HepG2 (cell line): ENCODE measurements around the gene MPC1. TPM values are rescaled to one million over a fixed set of nuclear protein-coding genes. Genes with fewer than 3 reads are reported as not detected.

ENCODE experiments used
- ADNP ChIP-seq: sonication (generic); formaldehyde crosslinking; IDR thresholded peaks from 2 replicates; pipeline ENCODE4 v1.4.0; 2020; ENCODE audit warnings: missing genetic modification reagents
- ATF6 ChIP-seq: sonication (generic); formaldehyde crosslinking; conservative IDR thresholded peaks from 2 replicates; pipeline ENCODE4 v1.4.0; 2020; ENCODE audit warnings: missing genetic modification reagents
- BRD4 ChIP-seq: sonication (generic); formaldehyde crosslinking; IDR thresholded peaks from 2 replicates; pipeline ENCODE4 v1.4.0; 2020; ENCODE audit warnings: missing genetic modification reagents
- FOSL1 ChIP-seq: sonication (generic); formaldehyde crosslinking; IDR thresholded peaks from 2 replicates; pipeline ENCODE4 v1.9.0; 2021; ENCODE audit warnings: missing genetic modification reagents, borderline replicate concordance
- HIVEP1 ChIP-seq: sonication (generic); formaldehyde crosslinking; IDR thresholded peaks from 2 replicates; pipeline ENCODE4 v1.4.0; 2020; ENCODE audit warnings: mild to moderate bottlenecking, missing genetic modification reagents
- HNF4G ChIP-seq, 2 experiments: sonication (generic) in 1 of 2; formaldehyde crosslinking in 1 of 2; IDR thresholded peaks; 2 replicates each; pipeline versions ENCODE4 v1.4.0 to v1.6.1; 2011 to 2020; ENCODE audit warnings: borderline replicate concordance in 2 of 2, low read depth in 2 of 2, mild to moderate bottlenecking in 2 of 2, low read length in 1 of 2, missing genetic modification reagents in 1 of 2, moderate library complexity in 1 of 2
- HNRNPL ChIP-seq: fragments of 200-400 bp; formaldehyde crosslinking; IDR thresholded peaks from 2 replicates; pipeline ENCODE4 v1.6.1; 2017; ENCODE audit warnings: mild to moderate bottlenecking, low read depth, low read length
- IRX3 ChIP-seq: sonication (generic); formaldehyde crosslinking; IDR thresholded peaks from 2 replicates; pipeline ENCODE4 v1.8.1; 2023; ENCODE audit warnings: mild to moderate bottlenecking, low read depth, missing genetic modification reagents, borderline replicate concordance
- JUNB ChIP-seq: sonication (generic); formaldehyde crosslinking; IDR thresholded peaks from 2 replicates; pipeline ENCODE4 v1.8.0; 2022; ENCODE audit warnings: missing genetic modification reagents, mild to moderate bottlenecking, borderline replicate concordance
- MXD3 ChIP-seq: IDR thresholded peaks from 2 replicates; pipeline ENCODE4 v1.6.1; 2016; ENCODE audit warnings: mild to moderate bottlenecking, missing biosample characterization, missing genetic modification reagents
- NFE2 ChIP-seq: sonication (generic); formaldehyde crosslinking; IDR thresholded peaks from 2 replicates; pipeline ENCODE4 v1.4.0; 2020; ENCODE audit warnings: missing genetic modification reagents
- NONO ChIP-seq, 2 experiments: fragments of 450-650 bp in 1 of 2; sonication (generic) in 1 of 2; formaldehyde crosslinking in 1 of 2; IDR thresholded peaks in 1 of 2; conservative IDR thresholded peaks in 1 of 2; 2 replicates each; pipeline versions ENCODE4 v1.6.1 to v1.8.0; 2017 to 2022; ENCODE audit warnings: mild to moderate bottlenecking in 1 of 2, missing genetic modification reagents in 1 of 2, moderate library complexity in 1 of 2
- PHB2 ChIP-seq: fragments of 450-650 bp; IDR thresholded peaks from 2 replicates; pipeline ENCODE4 v1.6.1; 2018; ENCODE audit not compliant: partially characterized antibody
- SRF ChIP-seq: IDR thresholded peaks from 2 replicates; pipeline ENCODE4 v1.6.1; 2011; ENCODE audit warnings: mild to moderate bottlenecking, low read depth, low read length, moderate library complexity
- SRSF4 ChIP-seq: fragments of 200-400 bp; formaldehyde crosslinking; IDR thresholded peaks from one replicate; pipeline ENCODE4 v1.6.1; 2018; ENCODE audit warnings: mild to moderate bottlenecking, low read depth, low read length, moderate library complexity; ENCODE audit not compliant: poor library complexity, severe bottlenecking
- TBX2 ChIP-seq: sonication (generic); formaldehyde crosslinking; IDR thresholded peaks from 2 replicates; pipeline ENCODE4 v1.5.0; 2020; ENCODE audit warnings: missing genetic modification reagents, mild to moderate bottlenecking, borderline replicate concordance
- TOE1 ChIP-seq: sonication (generic); formaldehyde crosslinking; IDR thresholded peaks from 2 replicates; pipeline ENCODE4 v1.4.0; 2020; ENCODE audit warnings: mild to moderate bottlenecking, missing genetic modification reagents
- ZNF101 ChIP-seq: sonication (generic); formaldehyde crosslinking; IDR thresholded peaks from 2 replicates; pipeline ENCODE4 v1.4.0; 2020; ENCODE audit warnings: mild to moderate bottlenecking, low read depth, missing genetic modification reagents, borderline replicate concordance
- ZSCAN29 ChIP-seq: sonication (generic); formaldehyde crosslinking; conservative IDR thresholded peaks from 2 replicates; pipeline ENCODE4 v1.4.0; 2020; ENCODE audit warnings: mild to moderate bottlenecking, missing genetic modification reagents
- polyA plus RNA-seq, 8 experiments: library from polyadenylated mRNA; depleted of rRNA in 3 of 8; stranded (reverse) in 7 of 8; unstranded in 1 of 8; fragments of >200 nt; fragmentation: Illumina TruSeq in 4 of 8; extraction: Trizol in 4 of 8; gene quantifications; 2 replicates each; pipeline versions ENCODE4 v1.2.1 to v1.2.3, GENCODE V29; 2011 to 2016; ENCODE audit warnings: low read depth in 4 of 8, missing spikeins in 1 of 8, mixed read lengths in 1 of 8; ENCODE audit not compliant: insufficient read depth in 1 of 8
- total RNA-seq, 5 experiments: library from RNA; depleted of rRNA; stranded (reverse); fragments of >200 nt; fragmentation: Illumina TruSeq; extraction: Trizol; gene quantifications; 2 replicates each; pipeline ENCODE4 v1.2.3, GENCODE V29; 2016; ENCODE audit warnings: low read depth in 1 of 5
- TF ChIP-seq, protein P1 (sequence below): sonication (generic); formaldehyde crosslinking; IDR thresholded peaks from 2 replicates; pipeline ENCODE4 v1.8.1; 2023; ENCODE audit warnings: mild to moderate bottlenecking, moderate library complexity, missing genetic modification reagents
- TF ChIP-seq, protein P2 (sequence below): IDR thresholded peaks from 2 replicates; pipeline ENCODE4 v1.6.1; 2016
- TF ChIP-seq, protein P3 (sequence below): sonication (generic); formaldehyde crosslinking; conservative IDR thresholded peaks from 2 replicates; pipeline ENCODE4 v1.4.0; 2020; ENCODE audit warnings: missing genetic modification reagents
- TF ChIP-seq, protein P4 (sequence below): sonication (generic); formaldehyde crosslinking; IDR thresholded peaks from 2 replicates; pipeline ENCODE4 v1.4.0; 2020; ENCODE audit warnings: missing genetic modification reagents

The MPC1 gene
- total and polyA plus RNA-seq, 2 of the 13 experiments (the other 11 are each of a cell fraction or from before 2014, with no cell fraction given) = 189 to 214 TPM

DNA sequence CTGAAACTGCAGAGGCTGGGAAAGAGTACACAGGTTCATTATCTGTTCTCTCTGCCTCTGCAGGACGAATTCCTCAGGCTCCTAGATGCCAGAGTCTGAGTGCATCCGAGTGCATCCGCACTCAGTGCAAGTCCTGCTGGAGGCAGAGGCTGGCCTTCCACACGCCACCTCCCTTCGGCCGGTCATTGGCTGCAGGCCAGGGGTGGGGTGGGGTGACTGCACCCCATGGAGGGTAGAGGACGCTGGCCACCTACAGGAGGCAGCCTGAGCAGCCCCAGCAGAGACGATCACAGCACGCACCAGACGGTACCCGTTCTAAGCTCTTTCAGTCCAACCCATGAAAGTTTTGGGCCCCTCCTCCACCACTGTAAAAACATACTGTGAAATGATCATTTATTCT lies 52.1 kb downstream of the MPC1 start (continued):
- TF ChIP-seq HNF4G (IDR thresholded peaks at IDR 0.05; ENCODE audit: borderline replicate concordance, low read depth, low read length) = no peak
- TF ChIP-seq HNF4G (CRISPR knock-in tag; IDR thresholded peaks at IDR 0.05; ENCODE audit: borderline replicate concordance, low read depth) = 0 out of 2 replicates have a peak, but pooled peaks have one; percentile 27
- TF ChIP-seq, protein P1, sequence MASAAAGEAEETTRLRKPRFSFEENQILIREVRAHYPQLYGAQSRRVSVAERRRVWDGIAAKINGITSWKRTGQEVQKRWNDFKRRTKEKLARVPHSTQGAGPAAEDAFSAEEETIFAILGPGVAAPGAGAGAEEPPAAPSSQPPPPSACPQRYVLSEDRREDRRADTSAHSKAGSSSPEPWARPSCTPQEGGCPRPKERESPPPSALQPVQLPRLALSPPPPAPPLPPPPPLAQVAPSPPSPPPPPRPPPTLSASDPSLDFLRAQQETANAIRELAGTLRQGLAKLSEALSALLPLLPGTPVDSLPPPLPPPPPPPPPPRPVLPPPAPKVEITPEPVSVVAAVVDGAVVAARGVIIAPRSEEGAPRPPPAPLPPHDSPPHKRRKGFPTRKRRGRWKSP = peak; percentile 65; the same call in 1 of the 2 replicates
- no peak for TF ChIP-seq JUNB (CRISPR knock-in tag)
- TF ChIP-seq SRSF4 = no peak
- no peak for TF ChIP-seq BRD4 (CRISPR knock-in tag)
- no peak for TF ChIP-seq ADNP (CRISPR knock-in tag)
- TF ChIP-seq, protein P2, sequence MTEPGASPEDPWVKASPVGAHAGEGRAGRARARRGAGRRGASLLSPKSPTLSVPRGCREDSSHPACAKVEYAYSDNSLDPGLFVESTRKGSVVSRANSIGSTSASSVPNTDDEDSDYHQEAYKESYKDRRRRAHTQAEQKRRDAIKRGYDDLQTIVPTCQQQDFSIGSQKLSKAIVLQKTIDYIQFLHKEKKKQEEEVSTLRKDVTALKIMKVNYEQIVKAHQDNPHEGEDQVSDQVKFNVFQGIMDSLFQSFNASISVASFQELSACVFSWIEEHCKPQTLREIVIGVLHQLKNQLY (CRISPR knock-in tag) = peak; percentile 44; the same call in 1 of the 2 replicates
- no peak for TF ChIP-seq ZNF101 (CRISPR knock-in tag)
- TF ChIP-seq PHB2 = no peak
- TF ChIP-seq, protein P3, sequence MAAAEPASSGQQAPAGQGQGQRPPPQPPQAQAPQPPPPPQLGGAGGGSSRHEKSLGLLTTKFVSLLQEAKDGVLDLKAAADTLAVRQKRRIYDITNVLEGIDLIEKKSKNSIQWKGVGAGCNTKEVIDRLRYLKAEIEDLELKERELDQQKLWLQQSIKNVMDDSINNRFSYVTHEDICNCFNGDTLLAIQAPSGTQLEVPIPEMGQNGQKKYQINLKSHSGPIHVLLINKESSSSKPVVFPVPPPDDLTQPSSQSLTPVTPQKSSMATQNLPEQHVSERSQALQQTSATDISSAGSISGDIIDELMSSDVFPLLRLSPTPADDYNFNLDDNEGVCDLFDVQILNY = no peak
- TF ChIP-seq, protein P4, sequence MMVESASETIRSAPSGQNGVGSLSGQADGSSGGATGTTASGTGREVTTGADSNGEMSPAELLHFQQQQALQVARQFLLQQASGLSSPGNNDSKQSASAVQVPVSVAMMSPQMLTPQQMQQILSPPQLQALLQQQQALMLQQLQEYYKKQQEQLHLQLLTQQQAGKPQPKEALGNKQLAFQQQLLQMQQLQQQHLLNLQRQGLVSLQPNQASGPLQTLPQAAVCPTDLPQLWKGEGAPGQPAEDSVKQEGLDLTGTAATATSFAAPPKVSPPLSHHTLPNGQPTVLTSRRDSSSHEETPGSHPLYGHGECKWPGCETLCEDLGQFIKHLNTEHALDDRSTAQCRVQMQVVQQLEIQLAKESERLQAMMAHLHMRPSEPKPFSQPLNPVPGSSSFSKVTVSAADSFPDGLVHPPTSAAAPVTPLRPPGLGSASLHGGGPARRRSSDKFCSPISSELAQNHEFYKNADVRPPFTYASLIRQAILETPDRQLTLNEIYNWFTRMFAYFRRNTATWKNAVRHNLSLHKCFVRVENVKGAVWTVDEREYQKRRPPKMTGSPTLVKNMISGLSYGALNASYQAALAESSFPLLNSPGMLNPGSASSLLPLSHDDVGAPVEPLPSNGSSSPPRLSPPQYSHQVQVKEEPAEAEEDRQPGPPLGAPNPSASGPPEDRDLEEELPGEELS (CRISPR knock-in tag) = 0 out of 2 replicates have a peak, but pooled peaks have one; percentile 36
- TF ChIP-seq ZSCAN29 (CRISPR knock-in tag) = no peak
- no peak for TF ChIP-seq HIVEP1 (CRISPR knock-in tag)
- TF ChIP-seq NFE2 (CRISPR knock-in tag) = no peak
- TF ChIP-seq MXD3 (CRISPR knock-in tag) = no peak; the same call in 1 of the 2 replicates
- TF ChIP-seq IRX3 (CRISPR knock-in tag) = no peak
- TF ChIP-seq HNRNPL = no peak
- peak; percentile 23; the same call in 1 of the 2 replicates for TF ChIP-seq TBX2 (CRISPR knock-in tag)
- no peak for TF ChIP-seq FOSL1 (CRISPR knock-in tag)
- TF ChIP-seq ATF6 (CRISPR knock-in tag) = no peak
- no peak for TF ChIP-seq SRF
- no peak for TF ChIP-seq NONO (IDR thresholded peaks at IDR 0.05)
- TF ChIP-seq NONO (CRISPR knock-in tag; conservative IDR thresholded peaks at IDR 0.05) = peak; percentile 59; the same call in 1 of the 2 replicates
- no peak for TF ChIP-seq TOE1 (CRISPR knock-in tag)
